HUES48 (cell line): ENCODE measurements around the gene SERGEF.

Source experiments
- H3K27ac ChIP-seq: one replicate; pipeline ENCODE4 v1.7.0; 2013; ENCODE audit warnings: low read depth, low read length, inconsistent platforms
- H3K27me3 ChIP-seq: 2 replicates; pipeline ENCODE4 v1.6.1; 2013; ENCODE audit warnings: mild to moderate bottlenecking, low read length; ENCODE audit not compliant: control insufficient read depth, insufficient read depth
- H3K36me3 ChIP-seq: 2 replicates; pipeline ENCODE4 v1.6.1; 2013; ENCODE audit warnings: low read length; ENCODE audit not compliant: control insufficient read depth, insufficient read depth
- H3K4me1 ChIP-seq: 2 replicates; pipeline ENCODE4 v1.6.1; 2013; ENCODE audit warnings: mild to moderate bottlenecking, low read length; ENCODE audit not compliant: control insufficient read depth, insufficient read depth
- H3K4me3 ChIP-seq: 2 replicates; pipeline ENCODE4 v1.5.1; 2013; ENCODE audit warnings: mild to moderate bottlenecking, low read depth, low read length
- H3K9ac ChIP-seq: 2 replicates; pipeline ENCODE4 v1.6.1; 2013; ENCODE audit warnings: mild to moderate bottlenecking, low read depth, low read length, moderate library complexity
- H3K9me3 ChIP-seq: 2 replicates; pipeline ENCODE4 v1.6.1; 2013; ENCODE audit warnings: low read length; ENCODE audit not compliant: control insufficient read depth, insufficient read depth

SERGEF gene

GRCh38 chr11:17838102-17838501, 174.7 kb downstream of the SERGEF start:
- Histone ChIP-seq H3K4me1 (no peaks in the 10 kb centered on the region), H3K4me3 (no peak overlapping the region), H3K27me3 (no peaks in the 10 kb centered on the region)

GRCh38 chr11:17831883-17832282, 181.0 kb downstream of the SERGEF start:
- Histone ChIP-seq H3K4me3 (no peak overlapping the region), H3K9ac (no peak overlapping the region), H3K27me3 (no peaks in the 10 kb centered on the region), H3K36me3 (no peaks in the 10 kb centered on the region), H3K4me1 (no peaks in the 10 kb centered on the region), H3K9me3 (no peaks in the 10 kb centered on the region), H3K27ac (no peak overlapping the region)

More at GRCh38 chr11:17838102-17838501, 174.7 kb downstream of the SERGEF start:
- H3K9me3 ChIP-seq = no peaks in the 10 kb centered on the region
- H3K27ac ChIP-seq = no peak overlapping the region
- no peak overlapping the region for H3K9ac ChIP-seq
- no peaks in the 10 kb centered on the region for H3K36me3 ChIP-seq

- H3K27me3 ChIP-seq = no peaks in the 10 kb centered on the region
- H3K27ac ChIP-seq = no peak overlapping the region
- H3K36me3 ChIP-seq = no peaks in the 10 kb centered on the region
- no peak overlapping the region for H3K9ac ChIP-seq
- no peaks in the 10 kb centered on the region for H3K9me3 ChIP-seq
- no peak overlapping the region for H3K4me3 ChIP-seq
- H3K4me1 ChIP-seq = no peaks in the 10 kb centered on the region
Measured at GRCh38 chr11:17831228-17831627, 181.6 kb downstream of the SERGEF start.

GRCh38 chr11:17828311-17828751, 184.5 kb downstream of the SERGEF start:
- H3K9ac ChIP-seq = no peak overlapping the region
- H3K27me3 ChIP-seq = no peaks in the 10 kb centered on the region
- H3K36me3 ChIP-seq = no peaks in the 10 kb centered on the region
- H3K27ac ChIP-seq = no peak overlapping the region
- no peaks in the 10 kb centered on the region for H3K9me3 ChIP-seq
- no peak overlapping the region for H3K4me3 ChIP-seq
- no peaks in the 10 kb centered on the region for H3K4me1 ChIP-seq

GRCh38 chr11:17827006-17827405, 185.8 kb downstream of the SERGEF start:
- Histone ChIP-seq H3K9me3 (no peaks in the 10 kb centered on the region), H3K4me3 (no peak overlapping the region), H3K27me3 (no peaks in the 10 kb centered on the region), H3K9ac (no peak overlapping the region), H3K4me1 (no peaks in the 10 kb centered on the region), H3K27ac (no peak overlapping the region), H3K36me3 (no peaks in the 10 kb centered on the region)

- H3K4me1 ChIP-seq = no peaks in the 10 kb centered on the region
- no peak overlapping the region for H3K27ac ChIP-seq
- H3K9me3 ChIP-seq = no peaks in the 10 kb centered on the region
- no peak overlapping the region for H3K9ac ChIP-seq
- no peaks in the 10 kb centered on the region for H3K27me3 ChIP-seq
- no peaks in the 10 kb centered on the region for H3K36me3 ChIP-seq
- H3K4me3 ChIP-seq = no peak overlapping the region
Measured at GRCh38 chr11:17822401-17822781, 190.5 kb downstream of the SERGEF start.

GRCh38 chr11:17821648-17822400, 191.0 kb downstream of the SERGEF start:
- no peak overlapping the region for H3K27ac ChIP-seq
- no peaks in the 10 kb centered on the region for H3K27me3 ChIP-seq
- no peaks in the 10 kb centered on the region for H3K36me3 ChIP-seq
- H3K4me1 ChIP-seq = no peaks in the 10 kb centered on the region
- H3K9me3 ChIP-seq = no peaks in the 10 kb centered on the region
- no peak overlapping the region for H3K9ac ChIP-seq
- no peak overlapping the region for H3K4me3 ChIP-seq

- no peak overlapping the region for H3K4me3 ChIP-seq
- no peaks in the 10 kb centered on the region for H3K27me3 ChIP-seq
- no peaks in the 10 kb centered on the region for H3K4me1 ChIP-seq
- H3K9me3 ChIP-seq = no peaks in the 10 kb centered on the region
- no peak overlapping the region for H3K9ac ChIP-seq
- no peak overlapping the region for H3K27ac ChIP-seq
- no peaks in the 10 kb centered on the region for H3K36me3 ChIP-seq
Measured at GRCh38 chr11:17816232-17816931, 196.5 kb downstream of the SERGEF start.

- no peak overlapping the region for H3K4me3 ChIP-seq
- H3K4me1 ChIP-seq = no peaks in the 10 kb centered on the region
- no peak overlapping the region for H3K27ac ChIP-seq
- no peaks in the 10 kb centered on the region for H3K27me3 ChIP-seq
- H3K9me3 ChIP-seq = no peaks in the 10 kb centered on the region
- H3K36me3 ChIP-seq = no peaks in the 10 kb centered on the region
- H3K9ac ChIP-seq = no peak overlapping the region
Measured at GRCh38 chr11:17814546-17814945, 198.3 kb downstream of the SERGEF start.

- no peak overlapping the region for H3K27ac ChIP-seq
- no peaks in the 10 kb centered on the region for H3K27me3 ChIP-seq
Measured at GRCh38 chr11:17813391-17814059, 199.3 kb downstream of the SERGEF start.

GRCh38 chr11:17812865-17813187, 200.0 kb downstream of the SERGEF start:
- Histone ChIP-seq H3K4me3 (no peak overlapping the region), H3K4me1 (no peaks in the 10 kb centered on the region), H3K36me3 (no peaks in the 10 kb centered on the region), H3K9me3 (no peaks in the 10 kb centered on the region), H3K9ac (no peak overlapping the region), H3K27ac (no peak overlapping the region), H3K27me3 (no peaks in the 10 kb centered on the region)

More at GRCh38 chr11:17813391-17814059, 199.3 kb downstream of the SERGEF start:
- no peak overlapping the region for H3K4me3 ChIP-seq
- H3K9me3 ChIP-seq = no peaks in the 10 kb centered on the region
- H3K9ac ChIP-seq = no peak overlapping the region
- no peaks in the 10 kb centered on the region for H3K36me3 ChIP-seq
- H3K4me1 ChIP-seq = no peaks in the 10 kb centered on the region
